HFFc6 (cell line): ENCODE measurements around the gene ARHGAP24. TPM values are rescaled to one million over a fixed set of nuclear protein-coding genes. Genes with fewer than 3 reads are reported as not detected.
"Not testable (repeated sequence)": the region's sequence is repeated elsewhere in the genome, so short reads cannot be mapped to it uniquely, and the experiment has no call there.

ENCODE experiments used
- DNase-seq: peaks from one replicate; pipeline ENCODE4 v3.0.0-alpha.2; 2018
- H3K27ac Mint-ChIP-seq: 2 replicates; pipeline ENCODE4 v1.8.0; 2020; ENCODE audit warnings: mild to moderate bottlenecking, mixed read lengths
- H3K27me3 Mint-ChIP-seq: 2 replicates; pipeline ENCODE4 v1.8.0; 2021; ENCODE audit warnings: mild to moderate bottlenecking, moderate library complexity, mixed read lengths; ENCODE audit not compliant: insufficient read depth
- H3K36me3 Mint-ChIP-seq: 2 replicates; pipeline ENCODE4 v1.8.0; 2021; ENCODE audit warnings: low read depth, mixed read lengths
- H3K4me1 Mint-ChIP-seq: 2 replicates; pipeline ENCODE4 v1.8.0; 2020; ENCODE audit warnings: low read depth, mixed read lengths
- H3K4me3 Mint-ChIP-seq: 2 replicates; pipeline ENCODE4 v1.8.0; 2020; ENCODE audit warnings: mild to moderate bottlenecking, moderate library complexity, mixed read lengths
- H3K9me3 Mint-ChIP-seq: 2 replicates; pipeline ENCODE4 v1.8.0; 2020; ENCODE audit warnings: mild to moderate bottlenecking, mixed read lengths
- total RNA-seq, 6 experiments: library from RNA; stranded (reverse); fragmentation: NEBNext Ultra II Directional; extraction: Animal tissue kit (Norgen Biotek cat#: 25700); gene quantifications; 2 replicates in 1 of 6; 3 replicates in 5 of 6; pipeline ENCODE4 v1.2.3, GENCODE V29; 2021
- TF ChIP-seq, protein P1 (sequence below): fragments of 200-600 bp; sonication (generic); IDR thresholded peaks from 2 replicates; pipeline ENCODE4 v1.5.0; 2021; ENCODE audit warnings: antibody characterized with exemption, mild to moderate bottlenecking

The ARHGAP24 gene
- total RNA-seq, 6 experiments from 2014 or later, result 13.6 to 28.3 (median 15.2) TPM

DNA sequence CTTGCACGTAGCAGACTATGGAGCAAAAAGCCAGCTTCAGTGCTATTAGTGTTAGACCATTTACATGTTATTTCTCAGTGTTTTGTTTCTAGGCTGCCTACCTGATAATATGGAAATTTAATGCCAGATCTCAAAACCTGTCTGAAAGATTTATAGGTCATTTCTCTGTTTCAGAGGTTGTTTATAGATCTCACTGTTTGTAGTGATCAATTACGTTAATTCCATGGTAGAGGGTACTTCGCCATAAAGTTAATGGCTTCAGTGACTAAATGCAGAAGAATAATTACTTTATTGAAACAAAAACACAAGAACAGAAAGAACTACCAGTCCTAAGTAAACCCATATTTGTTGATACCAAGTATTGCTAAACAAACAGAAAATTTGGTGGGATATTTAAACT is 420.8 kb downstream of the ARHGAP24 start:
- no peaks in the 10 kb centered on the region for H3K27me3 Mint-ChIP-seq
- DNase-seq, result no peak

DNA sequence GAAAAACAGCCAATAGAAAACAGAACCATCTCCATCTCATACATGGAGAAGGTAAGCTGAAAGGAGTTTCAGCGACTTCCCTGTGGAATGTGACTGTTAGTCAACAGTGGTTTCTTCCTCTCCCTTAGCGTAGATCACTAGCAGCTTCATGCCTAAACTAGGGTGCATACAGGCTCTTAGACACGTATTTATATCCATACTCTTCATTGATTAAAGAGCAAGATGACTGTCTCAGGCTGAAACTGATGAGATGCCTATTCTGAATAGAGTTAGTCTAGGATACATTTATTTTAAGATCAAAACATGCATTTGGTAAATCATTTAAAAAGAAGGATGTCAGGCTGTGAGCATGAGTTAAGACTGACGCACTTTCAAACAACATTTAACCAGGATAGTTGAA is 423.3 kb downstream of the ARHGAP24 start:
- Mint-ChIP-seq H3K27ac (no peak overlapping the region), H3K9me3 (no peaks in the 10 kb centered on the region; the same call in 1 of the 2 replicates), H3K4me3 (no peak overlapping the region), H3K36me3 (no peaks in the 10 kb centered on the region), H3K27me3 (no peaks in the 10 kb centered on the region), H3K4me1 (peaks cover 14% of the 10 kb centered on the region)
- TF ChIP-seq, protein P1, sequence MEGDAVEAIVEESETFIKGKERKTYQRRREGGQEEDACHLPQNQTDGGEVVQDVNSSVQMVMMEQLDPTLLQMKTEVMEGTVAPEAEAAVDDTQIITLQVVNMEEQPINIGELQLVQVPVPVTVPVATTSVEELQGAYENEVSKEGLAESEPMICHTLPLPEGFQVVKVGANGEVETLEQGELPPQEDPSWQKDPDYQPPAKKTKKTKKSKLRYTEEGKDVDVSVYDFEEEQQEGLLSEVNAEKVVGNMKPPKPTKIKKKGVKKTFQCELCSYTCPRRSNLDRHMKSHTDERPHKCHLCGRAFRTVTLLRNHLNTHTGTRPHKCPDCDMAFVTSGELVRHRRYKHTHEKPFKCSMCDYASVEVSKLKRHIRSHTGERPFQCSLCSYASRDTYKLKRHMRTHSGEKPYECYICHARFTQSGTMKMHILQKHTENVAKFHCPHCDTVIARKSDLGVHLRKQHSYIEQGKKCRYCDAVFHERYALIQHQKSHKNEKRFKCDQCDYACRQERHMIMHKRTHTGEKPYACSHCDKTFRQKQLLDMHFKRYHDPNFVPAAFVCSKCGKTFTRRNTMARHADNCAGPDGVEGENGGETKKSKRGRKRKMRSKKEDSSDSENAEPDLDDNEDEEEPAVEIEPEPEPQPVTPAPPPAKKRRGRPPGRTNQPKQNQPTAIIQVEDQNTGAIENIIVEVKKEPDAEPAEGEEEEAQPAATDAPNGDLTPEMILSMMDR, result no peak
- no peak for DNase-seq

More for the DNA sequence above, 420.8 kb downstream of the ARHGAP24 start:
- peaks cover 3% of the 10 kb centered on the region; the same call in 1 of the 2 replicates for H3K36me3 Mint-ChIP-seq
- no peak overlapping the region for H3K27ac Mint-ChIP-seq
- H3K9me3 Mint-ChIP-seq, result no peaks in the 10 kb centered on the region; the same call in 1 of the 2 replicates
- peaks cover 8% of the 10 kb centered on the region for H3K4me1 Mint-ChIP-seq
- TF ChIP-seq, protein P1, result no peak
- no peak overlapping the region for H3K4me3 Mint-ChIP-seq

DNA sequence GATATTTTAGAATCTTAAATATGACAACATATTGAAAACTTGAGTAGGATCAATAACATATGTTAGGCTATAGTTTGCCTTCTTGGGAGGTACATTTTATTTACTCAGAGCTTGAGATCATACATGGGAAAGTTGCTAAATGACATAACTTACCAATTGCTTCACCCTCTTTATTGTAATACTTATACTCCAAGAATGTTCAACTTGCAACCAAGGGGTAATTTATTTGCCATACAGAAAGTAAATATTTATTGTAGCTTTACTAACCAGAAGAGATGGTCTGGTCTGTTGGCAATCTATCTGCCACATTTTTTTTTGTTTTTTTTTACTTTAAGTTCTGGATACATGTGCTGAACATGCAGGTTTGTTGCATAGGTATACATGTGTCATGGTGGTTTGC is 426.6 kb downstream of the ARHGAP24 start:
- no peak overlapping the region for H3K27ac Mint-ChIP-seq
- H3K4me1 Mint-ChIP-seq, result peaks cover 11% of the 10 kb centered on the region
- no peaks in the 10 kb centered on the region for H3K9me3 Mint-ChIP-seq
- TF ChIP-seq, protein P1, result no peak
- H3K27me3 Mint-ChIP-seq, result no peaks in the 10 kb centered on the region; the same call in 1 of the 2 replicates
- DNase-seq, result no peak
- no peak overlapping the region for H3K4me3 Mint-ChIP-seq
- no peaks in the 10 kb centered on the region for H3K36me3 Mint-ChIP-seq

DNA sequence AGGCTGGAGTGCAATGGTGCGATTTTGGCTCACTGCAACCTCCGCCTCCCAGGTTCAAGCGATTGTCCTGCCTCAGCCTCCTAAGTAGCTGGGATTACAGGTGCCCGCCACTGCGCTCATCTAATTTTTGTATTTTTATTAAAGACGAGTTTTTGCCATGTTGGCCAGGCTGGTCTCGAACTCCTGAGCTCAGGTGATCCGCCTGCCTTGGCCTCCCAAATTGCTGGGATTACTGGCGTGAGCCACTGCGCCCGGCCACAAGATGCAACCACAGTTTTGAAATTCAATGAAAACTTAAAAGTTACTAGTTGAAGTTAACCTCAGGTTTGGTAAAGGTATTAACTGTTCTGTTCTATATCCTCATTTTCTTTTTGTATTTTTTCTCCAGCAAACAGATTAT is 427.7 kb downstream of the ARHGAP24 start:
- H3K27ac Mint-ChIP-seq, H3K36me3 Mint-ChIP-seq, DNase-seq, H3K27me3 Mint-ChIP-seq, H3K4me3 Mint-ChIP-seq, H3K9me3 Mint-ChIP-seq: not testable (repeated sequence)
- peaks cover 11% of the 10 kb centered on the region for H3K4me1 Mint-ChIP-seq

DNA sequence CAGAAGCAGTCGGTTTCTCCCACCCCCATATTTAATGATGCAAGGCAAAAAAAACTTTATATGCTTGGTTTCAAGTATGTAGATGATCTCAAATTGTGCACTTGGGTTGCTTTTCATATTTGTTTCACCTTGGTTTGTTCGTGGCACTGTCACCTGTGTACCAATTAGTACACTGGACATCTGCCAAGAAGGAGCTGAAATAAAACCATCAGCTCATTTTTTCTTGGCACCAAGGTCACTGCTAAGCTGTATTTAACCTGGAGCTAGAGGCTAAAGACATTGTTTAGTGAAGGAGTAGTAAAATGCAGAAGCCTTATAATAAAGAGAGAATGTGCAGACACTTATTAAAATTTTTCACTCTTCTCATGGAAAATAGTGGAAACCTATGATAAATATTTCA is 430.8 kb downstream of the ARHGAP24 start:
- Mint-ChIP-seq H3K27ac (no peak overlapping the region), H3K4me1 (peaks cover 18% of the 10 kb centered on the region), H3K27me3 (peaks cover 2% of the 10 kb centered on the region), H3K9me3 (no peaks in the 10 kb centered on the region), H3K36me3 (no peaks in the 10 kb centered on the region; the same call in 1 of the 2 replicates), H3K4me3 (no peak overlapping the region)
- no peak for DNase-seq
- TF ChIP-seq, protein P1, result no peak

DNA sequence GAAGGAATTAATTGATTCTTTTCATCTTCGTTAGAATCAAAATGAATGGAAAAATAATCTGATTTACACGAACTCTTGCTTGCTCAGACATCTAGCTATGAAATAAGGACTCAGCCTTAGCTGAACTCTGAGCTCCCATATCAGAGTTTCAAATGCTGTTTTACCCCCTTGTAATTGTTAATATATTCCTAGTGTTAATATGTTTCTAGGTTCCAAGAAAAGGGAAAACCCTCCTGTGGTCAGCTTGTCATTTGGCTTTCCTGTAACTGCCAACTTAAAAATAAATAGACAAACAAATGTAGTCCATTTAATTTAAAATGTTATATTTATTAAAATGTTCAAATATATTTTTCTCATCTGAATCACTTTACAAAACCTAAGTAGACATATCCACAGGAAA is 432.1 kb downstream of the ARHGAP24 start:
- TF ChIP-seq, protein P1, result no peak
- no peak overlapping the region for H3K27ac Mint-ChIP-seq
- peaks cover 2% of the 10 kb centered on the region for H3K27me3 Mint-ChIP-seq
- no peaks in the 10 kb centered on the region; the same call in 1 of the 2 replicates for H3K36me3 Mint-ChIP-seq
- no peak overlapping the region for H3K4me3 Mint-ChIP-seq
- H3K9me3 Mint-ChIP-seq, result no peaks in the 10 kb centered on the region
- H3K4me1 Mint-ChIP-seq, result peaks cover 14% of the 10 kb centered on the region
- no peak for DNase-seq
